Fibroblast of skin of abdomen (primary cell): ENCODE results near the gene CDK6.
A peak's percentile ranks its signal among the peaks of the same experiment; 100 is the strongest.
"Not testable (repeated sequence)": the region's sequence is repeated elsewhere in the genome, so short reads cannot be mapped to it uniquely, and the experiment has no call there.

Experiments
- DNase-seq: peaks from one replicate; pipeline ENCODE4 v3.0.0-alpha.2; 2013

CDK6 gene

GRCh38 chr7:92621561-92622023 lies 214.8 kb downstream of the CDK6 start:
- DNase-seq: no peak

- DNase-seq: peak; percentile 91
Observed at GRCh38 chr7:92621026-92621540, 215.3 kb downstream of the CDK6 start.

GRCh38 chr7:92615861-92616260 lies 220.5 kb downstream of the CDK6 start:
- DNase-seq: no peak

- peak; percentile 35 for DNase-seq
Observed at GRCh38 chr7:92614660-92615174, 221.7 kb downstream of the CDK6 start.

- no peak for DNase-seq
Observed at GRCh38 chr7:92613720-92614119, 222.7 kb downstream of the CDK6 start.

GRCh38 chr7:92613214-92613613 lies 223.2 kb downstream of the CDK6 start:
- DNase-seq: no peak

- peak; percentile 71 for DNase-seq
Observed at GRCh38 chr7:92612501-92612900, 223.9 kb downstream of the CDK6 start.

- no peak for DNase-seq
Observed at GRCh38 chr7:92611735-92612134, 224.6 kb downstream of the CDK6 start.

- no peak for DNase-seq
Observed at GRCh38 chr7:92609921-92610518, 226.4 kb downstream of the CDK6 start.

GRCh38 chr7:92608380-92609322 lies 227.7 kb downstream of the CDK6 start:
- DNase-seq: no peak

GRCh38 chr7:92606985-92607384 lies 229.4 kb downstream of the CDK6 start:
- no peak for DNase-seq

GRCh38 chr7:92604517-92604916 lies 231.9 kb downstream of the CDK6 start:
- DNase-seq: not testable (repeated sequence)

- DNase-seq: no peak
Observed at GRCh38 chr7:92603089-92603445, 233.3 kb downstream of the CDK6 start.

- DNase-seq: no peak
Observed at GRCh38 chr7:92602352-92603088, 233.9 kb downstream of the CDK6 start.

GRCh38 chr7:92598310-92598981 lies 237.9 kb downstream of the CDK6 start:
- DNase-seq: no peak

GRCh38 chr7:92595281-92595680 lies 241.1 kb downstream of the CDK6 start:
- DNase-seq: peak; percentile 58

GRCh38 chr7:92594746-92595145 lies 241.6 kb downstream of the CDK6 start:
- DNase-seq: no peak

- DNase-seq: no peak
Observed at GRCh38 chr7:92590711-92591310, 245.6 kb downstream of the CDK6 start.

GRCh38 chr7:92589056-92589455 lies 247.3 kb downstream of the CDK6 start:
- no peak for DNase-seq

- DNase-seq: no peak
Observed at GRCh38 chr7:92588561-92588960, 247.8 kb downstream of the CDK6 start.

GRCh38 chr7:92586841-92587240 lies 249.5 kb downstream of the CDK6 start:
- no peak for DNase-seq

GRCh38 chr7:92586403-92586802 lies 250.0 kb downstream of the CDK6 start:
- DNase-seq: peak; percentile 46
